Heart left ventricle (tissue), 16 donors: ENCODE data around the gene TLE2. TPM values are rescaled to one million over a fixed set of nuclear protein-coding genes. Genes with fewer than 3 reads are reported as not detected.
A peak's percentile ranks its signal among the peaks of the same experiment; 100 is the strongest.

ENCODE experiments used
- ATAC-seq, 4 donors: fragments of 200-7000 bp; cut with Tn5 transposase; one replicate each; pipeline ENCODE4 v1.9.1; 2020 to 2022; ENCODE audit warnings: moderate library complexity in 4 of 4, mild to moderate bottlenecking in 3 of 4, moderate number of reproducible peaks in 1 of 4
- DNase-seq, 5 donors: peaks; one replicate each; pipeline ENCODE4 v3.0.0-alpha.2; 2020
- H3K27ac ChIP-seq, 12 donors: fragments of 200-600 bp; sonication (generic) in 4 of 12; one replicate each; pipeline versions ENCODE4 v1.5.0 to v1.8.0; 2016 to 2022; ENCODE audit warnings: mild to moderate bottlenecking in 2 of 12
- H3K27me3 ChIP-seq, 9 donors: fragments of 200-600 bp; sonication (generic) in 2 of 9; one replicate each; pipeline versions ENCODE4 v1.5.1 to v1.8.0; 2016 to 2022; ENCODE audit warnings: mild to moderate bottlenecking in 3 of 9
- H3K36me3 ChIP-seq, 9 donors: fragments of 200-600 bp; sonication (generic) in 2 of 9; one replicate each; pipeline versions ENCODE4 v1.5.0 to v1.8.0; 2018 to 2022; ENCODE audit warnings: mild to moderate bottlenecking in 2 of 9
- H3K4me1 ChIP-seq, 12 donors: fragments of 200-600 bp; sonication (generic) in 4 of 12; one replicate each; pipeline versions ENCODE4 v1.5.0 to v1.8.0; 2016 to 2022; ENCODE audit warnings: mild to moderate bottlenecking in 3 of 12
- H3K4me3 ChIP-seq, 12 donors: fragments of 200-600 bp; sonication (generic) in 4 of 12; one replicate each; pipeline versions ENCODE4 v1.5.0 to v1.8.0; 2017 to 2022; ENCODE audit warnings: mild to moderate bottlenecking in 9 of 12, moderate library complexity in 4 of 12
- H3K9me3 ChIP-seq, 12 donors: fragments of 200-600 bp; sonication (generic) in 4 of 12; one replicate each; pipeline versions ENCODE4 v1.5.0 to v1.8.0; 2016 to 2022; ENCODE audit warnings: mild to moderate bottlenecking in 1 of 12
- POLR2A ChIP-seq, 2 donors: fragments of 450-650 bp; IDR thresholded peaks; one replicate each; pipeline ENCODE4 v1.6.1; 2017; ENCODE audit warnings: antibody characterized with exemption in 2 of 2, mild to moderate bottlenecking in 2 of 2, moderate library complexity in 2 of 2
- WGBS, 4 donors: extraction: QIAGEN DNeasy Blood & Tissue Kit in 2 of 4; methylation state at CpG; one replicate each; pipeline versions ENCODE4 v1.1.5 to v1.1.7; 2013 to 2018; 5-methylcytosine and 5-hydroxymethylcytosine counted together
- intact Hi-C, 10 donors: fragments of 100-400 bp; cut with DNase I; formaldehyde crosslinking; loops; one replicate each; pipeline versions ENCODE4 v1.11.1 to v1.14.2; 2022
- polyA plus RNA-seq, 2 donors: library from polyadenylated mRNA; stranded (reverse); fragments of 200-250 nt; gene quantifications; one replicate each; pipeline ENCODE4 v1.2.3, GENCODE V29; 2013
- total RNA-seq, 9 donors: library from RNA; depleted of rRNA in 2 of 9; stranded (reverse); fragments of >200 nt in 2 of 9; fragmentation: NEBNext Ultra II Directional in 3 of 9; extraction: Animal tissue kit (Norgen Biotek cat#: 25700) in 3 of 9; gene quantifications; one replicate each; pipeline versions ENCODE4 v1.1.0 to v1.2.4, GENCODE V29; 2016 to 2023
- TF ChIP-seq, protein P1 (sequence below), 12 donors: fragments of 200-600 bp; sonication (generic) in 4 of 12; IDR thresholded peaks; one replicate each; pipeline versions ENCODE4 v1.5.0 to v1.8.0; 2018 to 2022; ENCODE audit warnings: antibody characterized with exemption in 12 of 12, mild to moderate bottlenecking in 5 of 12
- donor health status: ischemic (EF 13 %, LVEDD 7.1; RV severe dilation, severe dysfunction).
- donor health status: healthy with polysubstance abuse.
- donor health status: DM: no; HTN: yes; CAD: no.
- donor health status: DM: no; HTN: no; CAD: no.
- donor health status: ischemic (EF 25% LVEDD 6.9; RV normal size, moderate dysfunction).
- donor health status: ischemic (EF 25% LVEDD 5.7; RV mildly dilated, moderate dysfunction).
- donor health status: healthy.
- donor health status: DM: yes; HTN: yes; CAD: no.
- donor health status: ischemic (EF 35%, LVEDD 5.7; RV mildly dilated, moderate dysfunction).
- donor health status: nonischemic (EF 11% LVEDD 7.7; RV severe dilation, severe dysfunction).
- donor health status: DM: yes; HTN: yes; CAD: no.
- donor health status: PGD.
- donor health status: ischemic (EF 29% LVEDD 5.4; RV normal size, mild dysfunction).
- donor health status: nonischemic (EF 23%, LVEDD 6.1; RV moderate dilation, normal function).

The TLE2 gene
- total and polyA plus RNA-seq, 11 donors: 34.6 to 75.1 (median 40.5) TPM

DNA sequence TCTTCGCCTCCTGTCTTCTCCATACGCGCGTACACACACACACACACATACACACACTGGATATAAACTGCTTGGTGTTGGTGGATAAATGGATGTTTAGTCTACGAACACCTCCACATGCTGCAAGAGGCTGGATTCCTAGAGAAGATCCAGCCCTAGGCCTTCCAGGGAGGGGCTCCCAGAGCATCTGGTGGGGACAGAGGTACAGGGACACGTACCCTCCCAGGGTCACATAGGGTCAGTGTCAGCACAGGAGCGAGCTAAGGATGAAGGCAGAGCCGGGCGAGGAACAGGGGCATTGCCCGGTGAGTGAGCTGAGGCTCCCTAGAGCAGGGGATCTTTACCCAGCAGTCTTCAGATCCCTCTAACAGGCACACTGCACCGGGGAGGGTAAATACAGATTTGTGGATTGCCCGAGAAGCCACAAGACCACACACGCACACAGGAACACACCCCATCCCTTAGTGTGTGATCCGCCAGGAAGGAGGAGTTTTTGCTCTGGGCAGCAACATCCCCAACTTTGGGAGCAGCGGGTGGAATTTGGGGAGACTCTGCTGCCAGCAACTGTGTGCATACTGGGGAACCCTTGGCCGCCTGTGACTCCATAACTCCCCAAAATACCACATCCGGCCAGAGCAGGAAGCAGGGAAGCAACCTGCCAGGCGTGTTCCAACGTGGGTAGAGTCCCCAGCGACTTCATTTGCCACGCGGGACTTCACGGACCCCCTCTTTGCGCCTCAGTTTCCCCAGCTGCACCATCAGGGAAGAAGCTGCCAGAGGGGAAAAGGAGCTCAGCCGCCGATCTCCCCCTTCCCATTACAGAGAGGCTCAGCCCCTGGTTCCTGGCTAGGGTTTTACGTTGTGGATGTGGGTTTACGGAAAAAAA lies 5.8 kb upstream of the TLE2 start:
- Histone ChIP-seq H3K27me3 (peaks cover 0 to 6% (median 0%) of the 10 kb centered on the region in 9 donors), H3K9me3 (no peaks in the 10 kb centered on the region), H3K4me3 (peak overlapping the region; percentile 30 to 72 (median 59)), H3K27ac (peak overlapping the region in 10 of 12 donors; percentile 71 to 98 (median 95)), H3K36me3 (no peaks in the 10 kb centered on the region), H3K4me1 (peaks cover 0 to 26% (median 19%) of the 10 kb centered on the region in 12 donors)
- WGBS, 4 donors: 7 to 13% (median 9%) methylated on average over 21 to 28 of the region's 28 CpGs
- TF ChIP-seq, protein P1, sequence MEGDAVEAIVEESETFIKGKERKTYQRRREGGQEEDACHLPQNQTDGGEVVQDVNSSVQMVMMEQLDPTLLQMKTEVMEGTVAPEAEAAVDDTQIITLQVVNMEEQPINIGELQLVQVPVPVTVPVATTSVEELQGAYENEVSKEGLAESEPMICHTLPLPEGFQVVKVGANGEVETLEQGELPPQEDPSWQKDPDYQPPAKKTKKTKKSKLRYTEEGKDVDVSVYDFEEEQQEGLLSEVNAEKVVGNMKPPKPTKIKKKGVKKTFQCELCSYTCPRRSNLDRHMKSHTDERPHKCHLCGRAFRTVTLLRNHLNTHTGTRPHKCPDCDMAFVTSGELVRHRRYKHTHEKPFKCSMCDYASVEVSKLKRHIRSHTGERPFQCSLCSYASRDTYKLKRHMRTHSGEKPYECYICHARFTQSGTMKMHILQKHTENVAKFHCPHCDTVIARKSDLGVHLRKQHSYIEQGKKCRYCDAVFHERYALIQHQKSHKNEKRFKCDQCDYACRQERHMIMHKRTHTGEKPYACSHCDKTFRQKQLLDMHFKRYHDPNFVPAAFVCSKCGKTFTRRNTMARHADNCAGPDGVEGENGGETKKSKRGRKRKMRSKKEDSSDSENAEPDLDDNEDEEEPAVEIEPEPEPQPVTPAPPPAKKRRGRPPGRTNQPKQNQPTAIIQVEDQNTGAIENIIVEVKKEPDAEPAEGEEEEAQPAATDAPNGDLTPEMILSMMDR (IDR thresholded peaks at IDR 0.05): no peak
- no peak for TF ChIP-seq POLR2A (IDR thresholded peaks at IDR 0.05)
- no peak for ATAC-seq
- DNase-seq: peak in 1 of 5 donors; percentile 45
- intact Hi-C loops: loop anchor here in 5 of 10 donors (2.0 to 10.0 kb wide), 5 partner anchors 28 to 58 kb away; partner anchors contain the start of genes TLE5 (in 1 of the 5) and TLE6 (in 1 of the 5)

DNA sequence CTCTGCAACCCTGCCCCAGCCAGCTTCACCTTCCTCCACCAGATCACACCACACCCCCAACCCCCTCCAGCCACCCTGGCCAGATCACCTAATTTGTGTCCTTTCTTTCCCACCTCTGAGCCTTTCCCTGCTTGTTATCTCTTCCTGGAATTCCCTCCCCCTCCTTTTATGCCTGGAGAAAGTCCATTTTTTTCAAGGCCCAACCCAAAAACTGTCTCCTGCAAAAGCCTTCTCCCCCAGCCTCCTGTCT lies 5.3 kb upstream of the TLE2 start:
- TF ChIP-seq, protein P1 (IDR thresholded peaks at IDR 0.05): no peak
- TF ChIP-seq POLR2A (IDR thresholded peaks at IDR 0.05): no peak
- H3K4me3 ChIP-seq: peak overlapping the region in 2 of 12 donors; percentile 59 to 65
- H3K36me3 ChIP-seq: no peaks in the 10 kb centered on the region
- DNase-seq (no peak), ATAC-seq (no peak)
- peaks cover 0 to 9% (median 0%) of the 10 kb centered on the region in 9 donors for H3K27me3 ChIP-seq
- intact Hi-C loops: loop anchor here in 4 of 10 donors (2.0 to 10.0 kb wide), 4 partner anchors 28 to 52 kb away; partner anchors contain the start of gene TLE5 (in 1 of the 4)
- H3K27ac ChIP-seq: peak overlapping the region in 2 of 12 donors; percentile 95 to 98
- no peaks in the 10 kb centered on the region for H3K9me3 ChIP-seq
- peaks cover 0 to 32% (median 20%) of the 10 kb centered on the region in 12 donors for H3K4me1 ChIP-seq

DNA sequence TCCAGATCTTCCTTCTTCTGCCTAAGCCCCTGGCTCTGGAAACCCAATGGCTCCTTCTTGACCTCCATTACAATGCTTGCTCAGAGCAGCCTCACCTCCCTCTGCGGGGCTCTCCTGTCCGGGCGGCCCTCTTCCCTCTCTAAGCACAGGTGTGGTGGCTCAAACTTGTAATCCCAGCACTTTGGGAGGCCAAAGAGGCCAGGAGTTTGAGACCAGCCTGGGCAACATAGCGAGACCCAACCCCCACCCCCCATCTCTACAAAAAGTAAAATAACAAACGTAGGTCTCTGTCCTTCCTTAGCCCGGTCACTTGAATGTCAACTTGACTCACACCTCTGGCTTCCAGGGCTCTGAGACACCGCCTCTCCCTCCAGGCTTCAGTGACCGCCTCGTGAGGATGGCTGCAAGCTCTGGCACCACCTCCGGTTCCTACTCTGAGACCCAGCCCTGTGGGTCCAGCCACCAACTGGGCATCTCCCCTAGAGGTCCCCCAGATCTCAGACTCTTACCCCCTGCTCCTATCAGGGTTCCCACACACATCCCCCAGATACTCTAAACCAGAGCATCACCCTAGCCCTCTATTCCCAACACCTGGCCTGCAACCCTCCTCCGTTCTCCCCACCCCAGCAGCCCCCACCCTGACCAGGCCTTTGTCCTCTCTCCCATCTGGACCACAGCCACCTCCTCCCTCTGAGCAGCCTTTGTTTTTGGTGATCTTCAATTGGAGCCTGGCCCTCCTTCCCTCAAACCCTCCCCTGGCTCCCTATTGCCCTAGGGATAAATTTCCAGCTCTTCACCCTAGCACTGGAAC lies 4.7 kb upstream of the TLE2 start:
- 77 to 88% (median 85%) methylated on average over 11 of the region's 11 CpGs for WGBS, 4 donors
- peaks cover 0 to 32% (median 20%) of the 10 kb centered on the region in 12 donors for H3K4me1 ChIP-seq
- intact Hi-C loops: loop anchor here in 4 of 10 donors (2.0 to 10.0 kb wide), 4 partner anchors 29 to 51 kb away; partner anchors contain the start of gene TLE5 (in 1 of the 4)
- H3K36me3 ChIP-seq: no peaks in the 10 kb centered on the region
- no peak overlapping the region for H3K4me3 ChIP-seq
- no peak overlapping the region for H3K27ac ChIP-seq
- H3K27me3 ChIP-seq: peaks cover 0 to 10% (median 0%) of the 10 kb centered on the region in 9 donors
- no peak for ATAC-seq
- no peaks in the 10 kb centered on the region for H3K9me3 ChIP-seq
- no peak for TF ChIP-seq POLR2A (IDR thresholded peaks at IDR 0.05)
- TF ChIP-seq, protein P1 (IDR thresholded peaks at IDR 0.05): no peak
- no peak for DNase-seq

GRCh38 chr19:3031607-3031867 lies 2.5 kb upstream of the TLE2 start:
- intact Hi-C loops: loop anchor here in 2 of 10 donors (5.0 to 10.0 kb wide), 2 partner anchors 47 to 49 kb away; no protein-coding TSS in a partner anchor
- WGBS, 4 donors: 71 to 78% (median 77%) methylated on average over 5 of the region's 5 CpGs
- DNase-seq: no peak

More at GRCh38 chr19:3031607-3031867, 2.5 kb upstream of the TLE2 start:
- ATAC-seq: no peak
- H3K27ac ChIP-seq: no peak overlapping the region
- H3K4me3 ChIP-seq: no peak overlapping the region
- TF ChIP-seq, protein P1 (IDR thresholded peaks at IDR 0.05): no peak
- no peak for TF ChIP-seq POLR2A (IDR thresholded peaks at IDR 0.05)
- no peaks in the 10 kb centered on the region for H3K36me3 ChIP-seq
- H3K4me1 ChIP-seq: peaks cover 0 to 36% (median 18%) of the 10 kb centered on the region in 12 donors
- H3K9me3 ChIP-seq: no peaks in the 10 kb centered on the region
- peaks cover 0 to 26% (median 0%) of the 10 kb centered on the region in 9 donors for H3K27me3 ChIP-seq
